HepG2 (cell line): ENCODE data around the gene FITM1. TPM values are rescaled to one million over a fixed set of nuclear protein-coding genes. Genes with fewer than 3 reads are reported as not detected.
A peak's percentile ranks its signal among the peaks of the same experiment; 100 is the strongest.

Experiments
- AHDC1 ChIP-seq: sonication (generic); formaldehyde crosslinking; IDR thresholded peaks from 2 replicates; pipeline ENCODE4 v1.5.1; 2020; ENCODE audit warnings: mild to moderate bottlenecking, missing genetic modification reagents, borderline replicate concordance
- DNMT3B ChIP-seq: conservative IDR thresholded peaks from 2 replicates; pipeline ENCODE4 v1.6.1; 2016; ENCODE audit warnings: missing biosample characterization, control low read depth
- EP300 ChIP-seq, 3 experiments: sonication (generic) in 1 of 3; formaldehyde crosslinking in 1 of 3; IDR thresholded peaks; 2 replicates each; pipeline versions ENCODE4 v1.5.1 to v1.6.1; 2011 to 2020; ENCODE audit warnings: low read depth in 2 of 3, low read length in 2 of 3, borderline replicate concordance in 1 of 3, improper control_type of control experiment in 1 of 3, mild to moderate bottlenecking in 1 of 3, missing genetic modification reagents in 1 of 3, moderate library complexity in 1 of 3
- GMEB1 ChIP-seq: sonication (generic); formaldehyde crosslinking; IDR thresholded peaks from 2 replicates; pipeline ENCODE4 v1.5.1; 2020; ENCODE audit warnings: missing genetic modification reagents, mild to moderate bottlenecking, borderline replicate concordance
- JDP2 ChIP-seq: sonication (generic); formaldehyde crosslinking; IDR thresholded peaks from 2 replicates; pipeline ENCODE4 v1.8.1; 2022; ENCODE audit warnings: missing genetic modification reagents, borderline replicate concordance
- NCOR1 ChIP-seq: fragments of 200-600 bp; sonication (generic); IDR thresholded peaks from 2 replicates; pipeline ENCODE4 v1.7.0; 2017; ENCODE audit warnings: antibody characterized with exemption, low read length, borderline replicate concordance
- RBFOX2 ChIP-seq: fragments of 200-400 bp; formaldehyde crosslinking; IDR thresholded peaks from 2 replicates; pipeline ENCODE4 v1.6.1; 2017; ENCODE audit warnings: low read depth, mild to moderate bottlenecking, low read length
- SNAI1 ChIP-seq: sonication (generic); formaldehyde crosslinking; IDR thresholded peaks from 2 replicates; pipeline ENCODE4 v1.5.0; 2020; ENCODE audit warnings: mild to moderate bottlenecking, missing genetic modification reagents, borderline replicate concordance
- SOX5 ChIP-seq: IDR thresholded peaks from 2 replicates; pipeline ENCODE4 v1.6.1; 2016; ENCODE audit warnings: borderline replicate concordance
- TMF1 ChIP-seq: sonication (generic); formaldehyde crosslinking; IDR thresholded peaks from 2 replicates; pipeline ENCODE4 v1.8.1; 2022; ENCODE audit warnings: low read depth, missing genetic modification reagents
- ZNF256 ChIP-seq: sonication (generic); formaldehyde crosslinking; conservative IDR thresholded peaks from 2 replicates; pipeline ENCODE4 v1.4.0; 2020; ENCODE audit warnings: missing genetic modification reagents
- ZNF740 ChIP-seq: sonication (generic); formaldehyde crosslinking; IDR thresholded peaks from 2 replicates; pipeline ENCODE4 v1.4.0; 2020; ENCODE audit warnings: missing genetic modification reagents
- ZXDC ChIP-seq: sonication (generic); formaldehyde crosslinking; IDR thresholded peaks from 2 replicates; pipeline ENCODE4 v1.5.0; 2020; ENCODE audit warnings: mild to moderate bottlenecking, missing genetic modification reagents
- polyA plus RNA-seq, 8 experiments: library from polyadenylated mRNA; depleted of rRNA in 3 of 8; stranded (reverse) in 7 of 8; unstranded in 1 of 8; fragments of >200 nt; fragmentation: Illumina TruSeq in 4 of 8; extraction: Trizol in 4 of 8; gene quantifications; 2 replicates each; pipeline versions ENCODE4 v1.2.1 to v1.2.3, GENCODE V29; 2011 to 2016; ENCODE audit warnings: low read depth in 4 of 8, missing spikeins in 1 of 8, mixed read lengths in 1 of 8; ENCODE audit not compliant: insufficient read depth in 1 of 8
- total RNA-seq, 5 experiments: library from RNA; depleted of rRNA; stranded (reverse); fragments of >200 nt; fragmentation: Illumina TruSeq; extraction: Trizol; gene quantifications; 2 replicates each; pipeline ENCODE4 v1.2.3, GENCODE V29; 2016; ENCODE audit warnings: low read depth in 1 of 5

Gene FITM1
- total and polyA plus RNA-seq, 2 of the 13 experiments (the other 11 are each of a cell fraction or from before 2014, with no cell fraction given), result 2.7 to 5.8 TPM

DNA sequence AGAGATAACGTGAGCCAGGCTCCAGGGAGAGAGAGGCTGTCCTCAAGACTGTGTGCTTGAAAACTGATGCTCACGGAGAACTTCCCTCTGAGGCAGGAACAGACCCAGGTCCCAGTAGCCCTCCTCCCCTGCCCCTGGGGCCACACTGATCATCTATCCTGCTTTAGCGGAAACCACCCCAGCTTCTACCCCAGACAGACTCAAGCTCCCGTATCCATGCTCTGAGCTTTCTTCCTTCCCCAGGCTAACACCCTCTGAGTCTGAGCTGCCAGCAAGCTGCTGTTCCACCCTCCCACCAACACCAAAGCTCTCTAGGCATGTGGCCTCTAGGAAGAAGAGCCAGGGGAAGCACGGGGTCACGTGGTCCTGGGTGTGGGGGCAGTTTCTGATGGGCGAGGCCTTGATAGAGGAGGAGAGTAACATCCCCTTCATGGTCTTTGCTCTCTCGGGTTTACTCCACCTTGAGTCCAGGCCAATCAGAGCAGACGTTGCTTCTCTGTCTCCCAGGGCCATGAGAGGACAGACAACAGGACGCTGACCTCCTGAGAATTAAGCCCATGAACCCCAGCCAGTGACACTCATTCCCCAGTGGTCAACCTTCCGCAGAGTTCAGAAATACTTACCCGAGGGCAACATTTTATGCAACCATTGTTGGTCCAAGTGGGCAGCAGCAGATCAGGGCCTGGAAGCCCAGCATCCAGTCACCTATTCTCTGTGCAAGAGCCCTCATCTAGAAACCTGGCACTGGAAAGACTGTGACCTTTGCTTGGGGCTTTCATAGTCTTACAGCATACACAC lies 35.0 kb upstream of the FITM1 start (continued):
- TF ChIP-seq ZNF256 (CRISPR knock-in tag), result peak; percentile 56; the same call in 1 of the 2 replicates
- no peak for TF ChIP-seq ZXDC (CRISPR knock-in tag)
- peak in 1 of 2 experiments; percentile 84 for TF ChIP-seq EP300 (IDR thresholded peaks at IDR 0.05; ENCODE audit: low read depth in 2 of 2, low read length in 2 of 2)
- peak; percentile 90 for TF ChIP-seq EP300 (CRISPR knock-in tag; IDR thresholded peaks at IDR 0.05; ENCODE audit: borderline replicate concordance)
- no peak for TF ChIP-seq JDP2
- TF ChIP-seq TMF1 (CRISPR knock-in tag), result peak; percentile 96
- peak; percentile 72 for TF ChIP-seq RBFOX2
- peak; percentile 81 for TF ChIP-seq GMEB1
- TF ChIP-seq NCOR1, result peak; percentile 97
- TF ChIP-seq SOX5 (CRISPR knock-in tag), result peak; percentile 88
- TF ChIP-seq AHDC1 (CRISPR knock-in tag), result no peak
- TF ChIP-seq SNAI1 (CRISPR knock-in tag), result peak; percentile 91; the same call in 1 of the 2 replicates
- peak; percentile 50; the same call in 1 of the 2 replicates for TF ChIP-seq ZNF740
- TF ChIP-seq DNMT3B (CRISPR knock-in tag), result peak; percentile 99
